ENCODE measurements around the gene STAT5B.

STAT5B gene

GRCh38 chr17:42285346-42286050 is 9.3 kb upstream of the STAT5B start:
- no peak for DNase-seq (ENCODE audit: low read depth in 2 of 2, low spot score in 1 of 2)

- DNase-seq (ENCODE audit: low read depth in 2 of 2, low spot score in 1 of 2) = no peak
These were observed 8.4 kb upstream of the STAT5B start for GRCh38 chr17:42284566-42284965.

GRCh38 chr17:42284024-42284369 is 7.8 kb upstream of the STAT5B start:
- DNase-seq (ENCODE audit: low read depth in 2 of 2, low spot score in 1 of 2) = no peak

- no peak for DNase-seq (ENCODE audit: low read depth in 2 of 2, low spot score in 1 of 2)
These were observed 7.2 kb upstream of the STAT5B start for GRCh38 chr17:42283241-42284023.

GRCh38 chr17:42282478-42283080 is 6.4 kb upstream of the STAT5B start:
- no peak for DNase-seq (ENCODE audit: low read depth in 2 of 2, low spot score in 1 of 2)

- DNase-seq (ENCODE audit: low read depth in 2 of 2, low spot score in 1 of 2) = no peak
These were observed 5.4 kb upstream of the STAT5B start for GRCh38 chr17:42281571-42282096.

GRCh38 chr17:42279776-42280630 is 3.8 kb upstream of the STAT5B start:
- no peak for DNase-seq (ENCODE audit: low read depth in 2 of 2, low spot score in 1 of 2)

- no peak for DNase-seq (ENCODE audit: low read depth in 2 of 2, low spot score in 1 of 2)
These were observed 1.1 kb upstream of the STAT5B start for GRCh38 chr17:42277342-42277712.

GRCh38 chr17:42276609-42277341 is 584 bp upstream of the STAT5B start:
- DNase-seq (ENCODE audit: low read depth in 2 of 2, low spot score in 1 of 2) = no peak

- no peak for DNase-seq (ENCODE audit: low read depth in 2 of 2, low spot score in 1 of 2)
These were observed 448 bp downstream of the STAT5B start for GRCh38 chr17:42275527-42276358.

GRCh38 chr17:42274812-42275526 is 1.2 kb downstream of the STAT5B start:
- DNase-seq (ENCODE audit: low read depth in 2 of 2, low spot score in 1 of 2) = no peak

GRCh38 chr17:42274253-42274542 is 2.0 kb downstream of the STAT5B start:
- no peak for DNase-seq (ENCODE audit: low read depth in 2 of 2, low spot score in 1 of 2)

- no peak for DNase-seq (ENCODE audit: low read depth in 2 of 2, low spot score in 1 of 2)
These were observed 2.5 kb downstream of the STAT5B start for GRCh38 chr17:42273474-42274252.

- DNase-seq (ENCODE audit: low read depth in 2 of 2, low spot score in 1 of 2) = no peak
These were observed 3.9 kb downstream of the STAT5B start for GRCh38 chr17:42272162-42272907.

- no peak for DNase-seq (ENCODE audit: low read depth in 2 of 2, low spot score in 1 of 2)
These were observed 4.5 kb downstream of the STAT5B start for GRCh38 chr17:42271779-42272035.

GRCh38 chr17:42271006-42271778 is 5.0 kb downstream of the STAT5B start:
- DNase-seq (ENCODE audit: low read depth in 2 of 2, low spot score in 1 of 2) = no peak

- DNase-seq (ENCODE audit: low read depth in 2 of 2, low spot score in 1 of 2) = no peak
These were observed 5.6 kb downstream of the STAT5B start for GRCh38 chr17:42270596-42270995.
